HepG2 (cell line): ENCODE measurements around the gene AGBL1. TPM values are rescaled to one million over a fixed set of nuclear protein-coding genes. Genes with fewer than 3 reads are reported as not detected.

ENCODE experiments used
- AHDC1 ChIP-seq: sonication (generic); formaldehyde crosslinking; IDR thresholded peaks from 2 replicates; pipeline ENCODE4 v1.5.1; 2020; ENCODE audit warnings: mild to moderate bottlenecking, missing genetic modification reagents, borderline replicate concordance
- ATAD3A ChIP-seq: sonication (generic); formaldehyde crosslinking; IDR thresholded peaks from 2 replicates; pipeline ENCODE4 v1.4.0; 2020; ENCODE audit warnings: missing genetic modification reagents
- ELF4 ChIP-seq: sonication (generic); formaldehyde crosslinking; IDR thresholded peaks from 2 replicates; pipeline ENCODE4 v1.5.0; 2020; ENCODE audit warnings: missing genetic modification reagents, mild to moderate bottlenecking, moderate library complexity, borderline replicate concordance
- GABPA ChIP-seq, 2 experiments: IDR thresholded peaks; 2 replicates each; pipeline ENCODE4 v1.6.1; 2011 to 2016; ENCODE audit warnings: low read depth in 2 of 2, low read length in 1 of 2, missing biosample characterization in 1 of 2, missing genetic modification characterization in 1 of 2
- HNF1B ChIP-seq: sonication (generic); formaldehyde crosslinking; IDR thresholded peaks from 2 replicates; pipeline ENCODE4 v1.5.1; 2020; ENCODE audit warnings: mild to moderate bottlenecking, moderate library complexity, missing genetic modification reagents
- MLLT10 ChIP-seq: sonication (generic); formaldehyde crosslinking; IDR thresholded peaks from 2 replicates; pipeline ENCODE4 v1.4.0; 2020; ENCODE audit warnings: missing genetic modification reagents
- NBN ChIP-seq: fragments of 450-650 bp; conservative IDR thresholded peaks from 2 replicates; pipeline ENCODE4 v1.6.1; 2017
- RCOR2 ChIP-seq: IDR thresholded peaks from 2 replicates; pipeline ENCODE4 v1.6.1; 2016; ENCODE audit warnings: missing biosample characterization, missing genetic modification reagents
- SIN3A ChIP-seq: IDR thresholded peaks from 2 replicates; pipeline ENCODE4 v1.6.1; 2011; ENCODE audit warnings: low read depth, mild to moderate bottlenecking, control low read depth, low read length, borderline replicate concordance
- TAF1 ChIP-seq: sonication (generic); formaldehyde crosslinking; IDR thresholded peaks from 2 replicates; pipeline ENCODE4 v1.4.0; 2020; ENCODE audit warnings: missing genetic modification reagents
- TOE1 ChIP-seq: sonication (generic); formaldehyde crosslinking; IDR thresholded peaks from 2 replicates; pipeline ENCODE4 v1.4.0; 2020; ENCODE audit warnings: mild to moderate bottlenecking, missing genetic modification reagents
- ZNF318 ChIP-seq: sonication (generic); formaldehyde crosslinking; IDR thresholded peaks from 2 replicates; pipeline ENCODE4 v1.4.0; 2020; ENCODE audit warnings: mild to moderate bottlenecking, missing genetic modification reagents
- ZNF781 ChIP-seq: sonication (generic); formaldehyde crosslinking; IDR thresholded peaks from 2 replicates; pipeline ENCODE4 v1.5.1; 2020; ENCODE audit warnings: borderline replicate concordance, mild to moderate bottlenecking, missing genetic modification reagents; ENCODE audit errors: not compliant biosample characterization
- polyA plus RNA-seq, 8 experiments: library from polyadenylated mRNA; depleted of rRNA in 3 of 8; stranded (reverse) in 7 of 8; unstranded in 1 of 8; fragments of >200 nt; fragmentation: Illumina TruSeq in 4 of 8; extraction: Trizol in 4 of 8; gene quantifications; 2 replicates each; pipeline versions ENCODE4 v1.2.1 to v1.2.3, GENCODE V29; 2011 to 2016; ENCODE audit warnings: low read depth in 4 of 8, missing spikeins in 1 of 8, mixed read lengths in 1 of 8; ENCODE audit not compliant: insufficient read depth in 1 of 8
- total RNA-seq, 5 experiments: library from RNA; depleted of rRNA; stranded (reverse); fragments of >200 nt; fragmentation: Illumina TruSeq; extraction: Trizol; gene quantifications; 2 replicates each; pipeline ENCODE4 v1.2.3, GENCODE V29; 2016; ENCODE audit warnings: low read depth in 1 of 5

AGBL1 gene
- total and polyA plus RNA-seq, 2 of the 13 experiments (the other 11 are each of a cell fraction or from before 2014, with no cell fraction given), result 0.01 TPM; not detected in 1

- TF ChIP-seq AHDC1 (CRISPR knock-in tag) (no peak), TAF1 (no peak), RCOR2 (no peak), TOE1 (no peak), SIN3A (no peak), ELF4 (no peak), ZNF318 (no peak), GABPA (IDR thresholded peaks at IDR 0.05; ENCODE audit: low read depth, low read length) (no peak), GABPA (CRISPR knock-in tag; IDR thresholded peaks at IDR 0.05; ENCODE audit: low read depth) (no peak), ZNF781 (no peak), MLLT10 (CRISPR knock-in tag) (no peak), ATAD3A (CRISPR knock-in tag) (no peak), NBN (no peak), HNF1B (CRISPR knock-in tag) (no peak)
Measured at GRCh38 chr15:86062646-86063243, 16.9 kb upstream of the AGBL1 start (continued).
